Naive thymus-derived CD8-positive, alpha-beta T cell (primary cell): ENCODE results near the gene DUSP15. TPM values are rescaled to one million over a fixed set of nuclear protein-coding genes. Genes with fewer than 3 reads are reported as not detected.
A peak's percentile ranks its signal among the peaks of the same experiment; 100 is the strongest.

Experiments used
- ATAC-seq, 2 donors: fragments of 150-1000 bp; cut with Tn5 transposase in 1 of 2; sonication (Bioruptor Pico), chemical (Tn5 transposase) in 1 of 2; 1 replicate in 1 of 2; 2 replicates in 1 of 2; pipeline ENCODE4 v1.10.0; 2021; ENCODE audit warnings: mild to moderate bottlenecking in 2 of 2, moderate library complexity in 2 of 2
- POLR2A ChIA-PET: fragments of 350-600 bp; sonication (Branson Sonifier 250); formaldehyde crosslinking; loops from one replicate; lab custom pipeline; 2021; ENCODE audit warnings: antibody characterized with exemption; lab: Charles Lee
- DNase-seq, 10 donors: peaks; one replicate each; pipeline versions ENCODE4 v3.0.0 to v3.0.0-alpha.2; 2020 to 2022
- H3K27ac Mint-ChIP-seq, 10 donors: one replicate each; pipeline ENCODE4 v1.8.0; 2020 to 2022; ENCODE audit warnings: mild to moderate bottlenecking in 10 of 10, mixed read lengths in 10 of 10, moderate library complexity in 4 of 10, inconsistent platforms in 1 of 10
- H3K27me3 Mint-ChIP-seq, 5 donors: one replicate each; pipeline ENCODE4 v1.8.0; 2021 to 2022; ENCODE audit warnings: mixed read lengths in 5 of 5
- H3K36me3 Mint-ChIP-seq, 3 donors: one replicate each; pipeline ENCODE4 v1.8.0; 2020 to 2022; ENCODE audit warnings: mixed read lengths in 3 of 3, mild to moderate bottlenecking in 2 of 3, inconsistent platforms in 1 of 3
- H3K4me1 Mint-ChIP-seq, 4 donors: one replicate each; pipeline ENCODE4 v1.8.0; 2021 to 2022; ENCODE audit warnings: mixed read lengths in 4 of 4
- H3K4me3 Mint-ChIP-seq, 10 donors: one replicate each; pipeline ENCODE4 v1.8.0; 2020 to 2022; ENCODE audit warnings: mild to moderate bottlenecking in 10 of 10, mixed read lengths in 10 of 10, moderate library complexity in 6 of 10, inconsistent platforms in 1 of 10
- H3K9me3 Mint-ChIP-seq, 9 donors: one replicate each; pipeline ENCODE4 v1.8.0; 2020 to 2022; ENCODE audit warnings: mixed read lengths in 9 of 9, mild to moderate bottlenecking in 3 of 9, inconsistent platforms in 1 of 9, moderate library complexity in 1 of 9
- polyA plus RNA-seq, 3 donors: library from polyadenylated mRNA; unstranded; fragments of 300-500 nt; fragmentation: Illumina TruSeq; gene quantifications; one replicate each; pipeline ENCODE4 v1.2.3, GENCODE V29; 2021
- total RNA-seq, 8 experiments: library from RNA in 2 of 8; stranded (reverse) in 2 of 8; gene quantifications; one replicate each; pipeline ENCODE4 v1.2.3 and lab custom pipeline; 2021 to 2026

DUSP15 gene
- total and polyA plus RNA-seq, 5 experiments from 2014 or later: not detected

DNA sequence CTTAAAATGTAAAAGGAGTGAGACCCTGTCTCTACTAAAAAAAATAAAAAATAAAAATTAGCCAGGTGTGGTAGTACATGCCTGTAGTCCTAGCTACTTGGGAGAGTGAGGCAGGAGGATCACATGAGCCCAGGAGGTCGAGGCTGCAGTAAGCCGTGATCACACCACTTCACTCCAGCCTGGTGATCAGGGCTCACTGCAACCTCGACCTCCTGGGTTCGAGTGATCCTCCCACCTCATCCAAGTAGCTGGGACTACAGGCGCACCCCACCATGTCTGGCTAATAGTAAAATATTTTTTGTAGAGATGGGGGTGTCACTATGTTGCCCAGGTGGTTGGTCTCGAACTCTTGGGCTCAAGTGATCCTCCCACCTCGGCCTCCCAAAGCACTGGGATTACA, 16.8 kb downstream of the DUSP15 start:
- POLR2A ChIA-PET: interaction anchor here (0.6 kb wide), 1 partner anchor 249 kb away, joined by 3 read pairs; the partner anchor contains the start of gene ID1
- Mint-ChIP-seq H3K4me1 (peaks cover 0 to 4% (median under 1%) of the 10 kb centered on the region in 4 donors), H3K27ac (no peak overlapping the region), H3K4me3 (no peak overlapping the region), H3K9me3 (no peaks in the 10 kb centered on the region), H3K36me3 (no peaks in the 10 kb centered on the region), H3K27me3 (peaks cover 15 to 32% (median 23%) of the 10 kb centered on the region in 5 donors)
- ATAC-seq (no peak), DNase-seq (no peak)

DNA sequence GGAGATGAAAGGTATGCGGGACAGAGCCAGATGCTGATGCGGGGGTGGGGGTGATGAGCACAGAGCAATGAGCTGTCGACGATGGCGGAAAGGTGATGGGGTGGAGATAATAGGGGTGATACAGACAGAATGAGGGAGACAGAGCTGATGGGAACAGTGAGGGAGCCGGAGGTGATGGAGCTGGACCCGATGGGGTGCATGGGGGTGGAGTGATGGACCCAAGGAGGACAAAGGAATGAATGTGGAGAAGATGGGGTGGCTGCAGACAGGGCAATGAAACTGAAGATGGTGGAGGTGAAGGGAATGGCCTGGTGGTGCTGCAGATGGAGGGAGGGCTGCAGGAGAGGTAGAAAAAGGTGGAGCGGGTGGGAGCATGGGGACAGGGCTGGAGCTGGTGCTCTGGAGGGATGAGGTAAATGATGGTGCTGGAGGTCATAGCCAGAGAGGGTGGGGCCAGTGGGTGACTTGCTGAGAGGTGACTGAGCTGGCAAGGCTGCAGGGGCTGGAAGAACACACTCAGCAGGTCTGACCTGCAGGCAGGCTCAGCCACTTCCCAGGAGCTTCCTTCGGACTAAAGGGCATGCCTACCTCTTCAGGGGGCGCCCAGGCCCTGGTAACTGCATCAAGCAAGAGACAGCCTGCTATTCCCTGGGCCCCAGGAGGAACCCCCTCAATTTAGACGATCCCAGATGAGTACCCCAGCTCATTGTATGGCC, 18.9 kb downstream of the DUSP15 start:
- DNase-seq (no peak), ATAC-seq (no peak)
- no peaks in the 10 kb centered on the region for H3K9me3 Mint-ChIP-seq
- no peaks in the 10 kb centered on the region for H3K36me3 Mint-ChIP-seq
- POLR2A ChIA-PET: interaction anchor here (1.4 kb wide), 1 partner anchor 101 kb away, joined by 3 read pairs; the partner anchor contains the start of gene PDRG1
- H3K4me1 Mint-ChIP-seq: no peaks in the 10 kb centered on the region
- H3K27me3 Mint-ChIP-seq: peaks cover 9 to 35% (median 23%) of the 10 kb centered on the region in 5 donors
- H3K4me3 Mint-ChIP-seq: no peak overlapping the region
- no peak overlapping the region for H3K27ac Mint-ChIP-seq

DNA sequence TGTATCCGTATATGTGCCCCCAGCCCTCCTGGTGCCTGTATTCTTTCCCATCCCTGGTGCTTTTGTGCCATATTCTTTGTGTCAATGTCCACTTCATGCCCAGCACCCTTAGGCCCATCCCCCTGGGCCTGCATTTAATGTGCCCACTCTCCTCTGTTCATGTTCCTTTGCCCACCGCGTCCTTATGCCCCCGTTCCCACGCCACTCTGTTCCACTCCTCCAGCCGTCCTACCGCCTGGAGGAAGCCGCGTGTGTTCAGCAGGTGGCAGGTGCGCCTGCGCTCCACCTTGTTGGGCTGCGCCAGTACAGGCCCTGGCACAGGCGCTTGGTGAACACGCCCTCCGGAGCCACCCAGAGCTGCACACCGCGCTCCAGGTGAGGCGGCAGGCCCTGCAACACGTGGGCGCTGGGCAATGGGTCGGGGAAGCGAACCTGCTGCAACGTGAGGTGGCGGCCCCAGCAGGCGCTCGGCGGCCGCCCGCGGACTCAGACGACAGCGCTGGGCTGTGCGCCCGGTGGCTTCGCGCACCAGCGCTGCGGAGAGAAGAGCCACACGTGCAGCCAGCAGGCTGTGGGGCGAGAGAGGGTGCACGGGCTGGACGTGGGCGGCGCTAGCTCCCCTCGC, 20.9 kb downstream of the DUSP15 start:
- Mint-ChIP-seq H3K27me3 (peaks cover 9 to 35% (median 23%) of the 10 kb centered on the region in 5 donors), H3K9me3 (no peaks in the 10 kb centered on the region), H3K36me3 (no peaks in the 10 kb centered on the region), H3K27ac (no peak overlapping the region), H3K4me1 (no peaks in the 10 kb centered on the region), H3K4me3 (no peak overlapping the region)
- POLR2A ChIA-PET: interaction anchor here (1.1 kb wide), 1 partner anchor 425 kb away, joined by 6 read pairs; no protein-coding TSS in a partner anchor
- ATAC-seq (no peak), DNase-seq (no peak)

DNA sequence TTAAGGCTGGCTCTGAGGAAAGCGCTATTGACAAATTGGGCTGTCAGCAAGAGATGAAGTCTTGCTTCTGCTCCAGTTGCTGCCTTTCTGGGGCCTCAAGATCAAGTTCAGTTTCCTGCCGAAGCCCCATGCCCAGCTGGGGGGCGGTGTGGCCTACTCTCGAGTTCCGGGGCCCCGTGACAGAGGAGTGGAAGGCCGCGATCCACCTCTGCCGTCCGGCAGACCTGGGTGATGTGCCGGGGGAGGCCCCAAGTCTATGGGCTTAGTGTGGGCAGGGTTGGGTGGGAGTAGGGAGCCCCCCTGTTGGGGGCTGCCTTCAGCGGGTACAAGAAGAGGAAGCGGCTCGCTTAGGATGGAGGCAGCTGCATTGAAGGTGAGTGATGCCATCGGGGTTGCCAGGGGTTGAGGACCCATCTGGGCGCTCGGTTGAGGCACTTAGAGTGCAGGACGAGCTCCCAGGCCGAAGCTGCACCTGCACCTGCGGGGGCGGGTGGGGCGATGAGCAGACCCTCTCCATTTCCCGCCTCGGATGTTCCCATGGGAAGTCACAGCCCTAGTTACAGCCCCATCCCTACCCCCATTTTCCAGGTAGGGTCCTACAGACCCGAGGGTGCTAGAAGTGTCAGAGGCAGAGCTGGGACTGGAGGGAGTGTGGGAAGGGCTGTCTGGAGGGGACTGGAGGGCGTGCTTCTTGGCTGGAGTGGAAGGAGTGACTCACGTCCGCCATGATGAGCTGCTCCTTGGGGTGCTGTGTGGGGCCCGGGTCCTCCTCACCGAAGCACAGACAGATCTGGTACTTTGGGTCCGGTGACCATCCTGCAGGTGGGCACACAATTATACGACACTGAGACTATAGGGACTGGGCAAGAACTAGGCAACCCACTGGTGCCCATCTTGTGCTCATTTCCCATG, 22.0 kb downstream of the DUSP15 start:
- POLR2A ChIA-PET: no interaction called here
- H3K4me1 Mint-ChIP-seq: no peaks in the 10 kb centered on the region
- H3K4me3 Mint-ChIP-seq: no peak overlapping the region
- ATAC-seq (no peak), DNase-seq (no peak)
- peaks cover 9 to 35% (median 19%) of the 10 kb centered on the region in 5 donors for H3K27me3 Mint-ChIP-seq
- H3K9me3 Mint-ChIP-seq: no peaks in the 10 kb centered on the region
- no peaks in the 10 kb centered on the region for H3K36me3 Mint-ChIP-seq
- peak overlapping the region in 1 of 10 donors; percentile 41 for H3K27ac Mint-ChIP-seq

DNA sequence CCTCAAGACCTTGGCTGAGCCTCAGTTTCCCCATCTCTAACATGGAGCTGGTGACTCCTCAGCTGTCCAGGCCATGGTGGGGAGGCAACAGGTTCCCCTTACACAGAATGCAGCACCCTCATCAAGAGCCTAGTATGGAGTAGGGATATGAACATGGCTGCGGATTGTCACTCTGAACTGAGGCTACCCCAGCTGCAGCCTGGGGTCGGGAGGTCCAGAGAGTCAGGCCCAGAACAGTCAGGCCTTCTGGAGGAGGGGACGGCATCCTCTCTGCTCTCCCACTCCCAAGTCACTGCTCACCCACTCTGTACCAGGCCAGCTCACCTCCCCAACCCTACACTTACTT, 23.6 kb downstream of the DUSP15 start:
- DNase-seq (no peak), ATAC-seq (no peak)
- no peaks in the 10 kb centered on the region for H3K9me3 Mint-ChIP-seq
- H3K4me1 Mint-ChIP-seq: no peaks in the 10 kb centered on the region
- H3K27me3 Mint-ChIP-seq: peaks cover 9 to 31% (median 19%) of the 10 kb centered on the region in 5 donors
- no peak overlapping the region for H3K27ac Mint-ChIP-seq
- H3K36me3 Mint-ChIP-seq: no peaks in the 10 kb centered on the region
- H3K4me3 Mint-ChIP-seq: no peak overlapping the region
- POLR2A ChIA-PET: no interaction called here

DNA sequence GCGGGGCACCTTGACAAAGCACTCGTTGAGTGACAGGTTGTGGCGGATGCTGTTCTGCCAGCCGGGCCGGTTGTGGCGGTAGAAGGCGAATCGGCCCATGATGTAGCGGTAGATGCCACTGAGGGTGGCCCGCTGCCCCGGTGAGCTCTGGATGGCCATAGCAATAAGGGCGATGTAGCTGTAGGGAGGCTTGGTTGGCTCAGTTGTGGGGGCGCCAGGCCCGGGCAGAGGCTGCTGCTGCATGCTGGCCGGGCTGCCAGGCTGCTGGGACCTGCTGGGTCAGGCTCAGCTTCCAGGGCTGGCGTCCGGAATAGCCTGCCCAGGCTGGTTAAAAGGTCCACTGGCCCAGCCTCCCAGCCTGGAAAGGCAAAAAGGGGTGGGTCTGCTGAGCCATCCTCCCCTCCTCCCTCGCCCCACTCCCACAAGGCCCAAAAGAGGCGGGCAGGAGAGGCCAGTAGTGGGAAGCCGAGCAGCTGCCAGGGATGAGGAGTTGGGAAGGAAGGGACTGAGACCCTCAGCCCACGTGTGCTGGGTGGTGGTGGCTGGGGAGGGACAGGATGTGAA, 24.9 kb downstream of the DUSP15 start, which contains the start of gene FOXS1:
Gene FOXS1, minus strand, starts transcription at position 305 of the 564 bp plus-strand sequence. Its CDS starts 62 bp downstream, at position 243.
- Mint-ChIP-seq H3K27ac (no peak within 1 kb of the TSS), H3K9me3 (no peaks in the 10 kb centered on the region), H3K4me1 (no peaks in the 10 kb centered on the region), H3K36me3 (no peaks in the 10 kb centered on the region), H3K27me3 (peaks cover 3 to 19% (median 8%) of the 10 kb centered on the region in 5 donors), H3K4me3 (no peak within 1 kb of the TSS)
- DNase-seq: no peak
- POLR2A ChIA-PET: no interaction called here
- no peak for ATAC-seq

DNA sequence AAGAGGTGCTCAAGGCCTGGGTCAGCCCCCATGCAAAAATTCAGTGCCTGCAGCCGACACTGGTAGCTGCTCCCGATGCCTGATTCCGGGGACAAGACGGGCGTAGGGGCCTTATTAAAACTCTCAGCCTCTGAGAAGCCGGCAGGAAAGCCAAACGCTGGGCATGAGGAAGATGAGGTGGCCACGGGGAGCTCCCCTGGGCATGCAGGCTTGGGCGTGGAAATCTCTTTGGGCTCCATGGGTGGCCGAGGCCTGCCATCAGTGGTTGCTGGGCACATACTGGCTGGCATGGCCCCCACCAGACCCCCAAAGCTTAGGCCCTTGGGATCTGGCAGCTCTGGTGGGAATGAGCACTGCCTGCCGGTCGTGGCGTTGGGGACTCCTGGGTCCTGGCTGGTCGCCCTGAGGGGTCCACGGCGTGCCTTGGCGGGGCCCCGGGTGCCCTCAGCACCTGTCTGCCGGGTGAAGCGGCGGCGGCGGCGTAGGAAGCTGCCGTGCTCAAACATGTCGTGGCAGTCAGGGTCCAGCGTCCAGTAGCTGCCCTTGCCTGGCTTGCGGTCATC, 25.5 kb downstream of the DUSP15 start:
- H3K27ac Mint-ChIP-seq: no peak overlapping the region
- no peak for ATAC-seq
- H3K4me1 Mint-ChIP-seq: no peaks in the 10 kb centered on the region
- H3K9me3 Mint-ChIP-seq: no peaks in the 10 kb centered on the region
- POLR2A ChIA-PET: no interaction called here
- H3K4me3 Mint-ChIP-seq: no peak overlapping the region
- no peak for DNase-seq
- peaks cover 3 to 14% (median 6%) of the 10 kb centered on the region in 5 donors for H3K27me3 Mint-ChIP-seq
- no peaks in the 10 kb centered on the region for H3K36me3 Mint-ChIP-seq

DNA sequence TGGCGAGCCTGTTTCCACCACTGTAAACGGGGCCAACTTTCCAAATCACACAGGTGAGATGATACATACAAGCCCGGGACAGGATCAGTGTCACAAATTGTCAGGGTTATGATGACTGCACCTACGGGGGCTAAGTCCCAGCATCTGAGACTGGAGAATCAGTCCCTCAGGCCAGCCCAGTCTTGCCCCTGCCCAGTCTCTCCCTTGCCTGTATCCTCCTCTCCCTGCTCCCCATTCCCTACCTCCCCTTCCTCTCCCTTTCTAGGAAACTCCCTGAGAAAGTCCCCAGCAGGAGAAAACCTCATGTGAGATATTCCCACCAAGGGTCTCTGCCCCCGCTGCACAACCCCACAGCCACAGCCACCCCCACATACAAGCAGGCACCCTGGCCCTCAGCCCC, 26.4 kb downstream of the DUSP15 start:
- H3K36me3 Mint-ChIP-seq: no peaks in the 10 kb centered on the region
- H3K4me3 Mint-ChIP-seq: no peak overlapping the region
- no peak for DNase-seq
- no peaks in the 10 kb centered on the region for H3K4me1 Mint-ChIP-seq
- H3K9me3 Mint-ChIP-seq: no peaks in the 10 kb centered on the region
- H3K27ac Mint-ChIP-seq: no peak overlapping the region
- POLR2A ChIA-PET: no interaction called here
- no peak for ATAC-seq
- peaks cover under 1 to 7% (median 2%) of the 10 kb centered on the region in 5 donors for H3K27me3 Mint-ChIP-seq

DNA sequence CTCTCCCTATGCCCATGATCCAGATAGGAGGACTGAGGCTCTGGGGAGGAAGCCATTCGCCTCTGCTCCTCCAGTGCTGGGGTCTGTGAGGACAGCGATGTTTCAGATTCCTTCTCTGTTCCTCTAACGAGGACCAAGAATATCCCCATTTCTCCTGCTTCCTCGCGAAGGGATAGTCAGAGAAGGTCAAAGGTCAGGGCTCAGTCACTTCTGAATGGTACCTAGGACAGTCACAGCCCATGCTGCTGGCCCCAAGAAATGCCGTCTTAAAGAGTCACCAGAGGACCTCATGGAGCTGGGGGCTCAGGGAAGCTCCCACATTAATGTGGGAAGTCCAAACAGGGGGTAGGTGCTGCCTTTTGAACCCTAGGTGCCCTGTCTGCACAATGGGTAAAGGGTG, 27.0 kb downstream of the DUSP15 start:
- Mint-ChIP-seq H3K4me3 (no peak overlapping the region), H3K27ac (no peak overlapping the region), H3K36me3 (no peaks in the 10 kb centered on the region), H3K9me3 (no peaks in the 10 kb centered on the region), H3K4me1 (no peaks in the 10 kb centered on the region), H3K27me3 (peaks cover 0 to 2% (median 0%) of the 10 kb centered on the region in 5 donors)
- no peak for ATAC-seq
- POLR2A ChIA-PET: no interaction called here
- DNase-seq: no peak

DNA sequence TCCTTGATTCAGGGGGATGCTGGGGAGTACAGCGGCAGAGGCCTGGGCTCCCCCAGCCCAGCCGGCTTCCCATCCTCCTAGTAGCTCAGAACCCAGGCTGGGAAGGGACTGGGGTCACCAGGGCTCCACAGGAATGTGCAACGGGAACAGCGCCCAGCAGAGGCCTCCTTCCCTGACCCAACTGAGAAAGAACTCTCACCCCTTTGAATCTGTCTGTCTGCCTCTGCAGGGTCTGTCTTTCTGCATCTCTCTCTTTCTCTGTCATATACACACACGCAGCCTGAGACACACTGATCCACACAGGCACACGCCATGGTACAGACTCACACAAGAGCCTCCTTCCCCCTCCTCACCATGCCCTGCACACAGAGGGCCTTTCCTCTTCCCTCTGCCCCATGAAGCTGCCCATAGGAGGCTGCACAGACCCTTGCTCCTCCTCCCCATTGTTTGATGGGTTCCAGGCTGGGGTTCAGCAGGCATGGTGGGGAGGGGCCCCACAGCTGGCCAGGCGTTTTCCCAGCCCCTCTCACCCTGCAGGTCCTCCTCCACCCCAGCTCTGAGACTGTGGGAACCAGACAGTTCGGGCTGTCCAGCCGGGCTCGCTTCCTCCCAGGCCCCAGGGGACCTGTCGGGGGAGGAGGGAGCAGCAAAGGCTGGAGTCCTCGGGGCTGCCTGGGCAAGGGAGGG, 27.7 kb downstream of the DUSP15 start:
- no peaks in the 10 kb centered on the region for H3K9me3 Mint-ChIP-seq
- POLR2A ChIA-PET: no interaction called here
- ATAC-seq (no peak), DNase-seq (no peak)
- H3K27me3 Mint-ChIP-seq: peaks cover 0 to 2% (median 0%) of the 10 kb centered on the region in 5 donors
- H3K27ac Mint-ChIP-seq: no peak overlapping the region
- no peaks in the 10 kb centered on the region for H3K36me3 Mint-ChIP-seq
- H3K4me3 Mint-ChIP-seq: no peak overlapping the region
- no peaks in the 10 kb centered on the region for H3K4me1 Mint-ChIP-seq

DNA sequence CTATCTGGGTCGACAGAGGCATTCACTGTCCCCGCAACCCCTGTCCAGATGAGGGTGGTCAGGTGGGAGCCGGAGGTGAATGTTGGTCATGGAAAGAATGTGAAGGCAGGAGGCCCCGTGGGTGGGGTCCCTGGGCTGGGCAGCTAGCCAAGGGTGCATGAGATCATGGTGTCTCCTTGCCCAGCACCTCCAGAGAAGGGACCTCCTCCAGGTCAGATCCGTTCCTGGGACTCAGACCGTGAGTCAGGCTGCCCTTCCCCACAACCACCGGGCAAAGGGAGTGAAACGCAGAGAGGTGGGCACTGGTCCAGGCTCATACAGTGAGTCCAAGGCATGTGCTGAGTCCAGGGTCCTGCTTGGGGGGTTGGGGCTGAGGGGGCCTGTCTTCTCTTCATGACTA, 28.4 kb downstream of the DUSP15 start:
- H3K27me3 Mint-ChIP-seq: peaks cover 0 to 2% (median 0%) of the 10 kb centered on the region in 5 donors
- POLR2A ChIA-PET: no interaction called here
- ATAC-seq (no peak), DNase-seq (no peak)
- no peaks in the 10 kb centered on the region for H3K9me3 Mint-ChIP-seq
- no peak overlapping the region for H3K4me3 Mint-ChIP-seq
- no peaks in the 10 kb centered on the region for H3K36me3 Mint-ChIP-seq
- no peaks in the 10 kb centered on the region for H3K4me1 Mint-ChIP-seq
- H3K27ac Mint-ChIP-seq: no peak overlapping the region
